Peyer's patch (tissue), 4 donors: ENCODE data around the gene TARDBP.

Source experiments
- CTCF ChIP-seq, 6 experiments: fragments of 450-650 bp in 4 of 6; fragments of 200-600 bp in 2 of 6; sonication (generic) in 1 of 6; IDR thresholded peaks; one replicate each; pipeline ENCODE4 v1.5.1; 2017 to 2019; ENCODE audit warnings: antibody characterized with exemption in 6 of 6, mild to moderate bottlenecking in 3 of 6, moderate library complexity in 1 of 6
- POLR2A ChIP-seq, 2 donors: fragments of 450-650 bp; IDR thresholded peaks; one replicate each; pipeline ENCODE4 v1.5.1; 2017; ENCODE audit warnings: antibody characterized with exemption in 2 of 2, mild to moderate bottlenecking in 2 of 2, moderate library complexity in 2 of 2

GRCh38 chr1:11025618-11026017 is 13.2 kb downstream of the TARDBP start:
- no peak for TF ChIP-seq CTCF (IDR thresholded peaks at IDR 0.05)
- TF ChIP-seq POLR2A (IDR thresholded peaks at IDR 0.05): no peak
